GM21390 (cell line): ENCODE results near the gene ADARB2.
"Not testable (repeated sequence)": the region's sequence is repeated elsewhere in the genome, so short reads cannot be mapped to it uniquely, and the experiment has no call there.

Experiments
- ATAC-seq: cut with Tn5 transposase; IDR thresholded peaks from one replicate; pipeline ENCODE4 v1.9.1; 2021; ENCODE audit not compliant: unreplicated experiment

Gene ADARB2

GRCh38 chr10:1617376-1618317 lies 119.7 kb downstream of the ADARB2 start:
- not testable (repeated sequence) for ATAC-seq

DNA sequence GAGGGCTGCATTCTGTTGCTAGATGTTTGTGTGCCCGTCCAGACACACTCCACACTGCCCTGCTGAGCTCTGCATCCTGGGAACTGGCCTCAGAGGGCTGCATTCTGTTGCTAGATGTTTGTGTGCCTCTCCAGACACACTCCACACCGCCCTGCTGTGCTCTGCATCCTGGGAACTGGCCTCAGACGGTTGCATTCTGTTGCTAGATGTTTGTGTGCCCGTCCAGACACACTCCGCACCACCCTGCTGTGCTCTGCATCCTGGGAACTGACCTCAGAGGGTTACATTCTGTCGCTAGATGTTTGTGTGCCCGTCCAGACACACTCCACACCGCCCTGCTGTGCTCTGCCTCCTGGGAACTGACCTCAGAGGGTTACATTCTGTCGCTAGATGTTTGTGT lies 120.6 kb downstream of the ADARB2 start:
- not testable (repeated sequence) for ATAC-seq

GRCh38 chr10:1615186-1615954 lies 122.0 kb downstream of the ADARB2 start:
- no peak for ATAC-seq

- ATAC-seq, result no peak
These were observed 123.8 kb downstream of the ADARB2 start for GRCh38 chr10:1613511-1613910.

DNA sequence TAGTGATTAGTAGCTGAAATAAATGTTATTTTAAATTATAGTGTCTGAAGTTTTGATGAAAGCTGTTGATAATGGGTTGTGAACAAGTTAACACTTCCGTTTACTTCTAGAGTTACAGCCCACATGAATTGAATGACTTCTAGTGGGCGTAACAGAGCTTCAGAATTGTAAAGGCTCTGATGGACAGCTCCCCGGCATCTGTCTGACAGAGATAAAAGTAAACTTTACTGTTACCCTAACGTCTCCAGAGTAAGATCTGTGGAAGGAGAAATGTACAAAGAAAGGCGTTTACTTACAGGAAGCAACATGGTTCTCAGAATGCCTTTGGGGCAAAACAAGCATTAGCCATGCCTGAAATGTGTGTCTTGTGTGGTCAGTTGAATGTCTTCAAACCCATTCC lies 124.4 kb downstream of the ADARB2 start:
- no peak for ATAC-seq

- ATAC-seq, result no peak
These were observed 125.3 kb downstream of the ADARB2 start for GRCh38 chr10:1611936-1612550.

DNA sequence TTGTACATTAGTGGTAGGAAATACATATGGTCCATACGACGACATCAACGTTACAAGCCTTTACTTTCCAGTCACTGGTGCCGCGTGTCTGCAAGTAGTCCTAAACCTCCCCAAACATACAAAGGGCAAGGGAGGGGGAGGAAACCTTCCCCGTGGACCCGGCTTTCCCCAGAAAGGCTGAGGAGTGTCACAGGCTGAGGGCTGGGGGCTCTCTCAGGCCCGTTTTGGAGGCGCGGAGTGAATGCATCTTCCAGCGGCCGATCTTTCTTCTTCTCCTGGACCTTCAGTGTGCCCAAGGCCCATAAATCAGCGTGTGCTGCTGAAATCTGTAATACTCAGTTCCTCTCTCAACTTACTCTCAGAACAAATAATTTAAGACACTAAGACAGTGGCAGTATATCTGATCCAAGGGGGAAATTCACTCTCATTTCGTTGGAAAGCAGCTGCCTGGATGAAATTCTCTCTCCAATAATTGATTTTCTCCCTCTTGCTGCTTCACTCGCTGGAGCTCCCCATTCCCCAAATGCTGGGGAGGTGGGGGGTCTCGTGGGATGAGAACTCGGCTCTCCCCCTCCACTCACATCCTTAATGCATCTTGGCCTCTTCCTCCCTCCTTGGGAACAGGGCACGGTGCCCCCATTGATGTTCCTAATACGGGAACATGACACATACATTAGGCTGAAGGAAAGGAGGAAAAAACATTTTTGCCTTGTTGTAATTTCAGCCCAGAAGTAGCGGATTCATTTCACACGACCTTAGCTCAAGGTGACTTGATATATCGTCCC lies 126.1 kb downstream of the ADARB2 start:
- ATAC-seq, result no peak

GRCh38 chr10:1609648-1609970 lies 127.7 kb downstream of the ADARB2 start:
- no peak for ATAC-seq

- no peak for ATAC-seq
These were observed 128.3 kb downstream of the ADARB2 start for GRCh38 chr10:1608851-1609647.

DNA sequence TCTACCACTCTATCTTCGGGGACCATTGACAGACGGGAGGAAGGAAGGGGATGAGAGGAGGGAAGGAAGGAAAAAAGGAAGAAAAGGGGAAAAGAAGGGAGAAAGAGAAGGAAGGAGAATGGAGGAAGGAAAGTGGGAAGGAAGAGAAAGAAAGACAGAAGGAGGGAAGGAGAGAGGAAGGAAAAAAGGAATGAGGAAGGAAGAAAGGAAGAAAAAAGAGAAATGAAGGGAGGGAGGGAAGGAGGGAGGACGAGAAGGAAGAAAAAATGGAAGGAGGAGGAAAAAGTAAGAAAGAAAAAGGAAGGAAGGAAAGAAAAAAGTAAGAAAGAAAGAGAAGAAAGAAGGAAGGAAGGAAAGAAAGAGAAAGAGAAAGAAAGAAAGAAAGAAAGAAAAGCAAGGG lies 128.9 kb downstream of the ADARB2 start:
- ATAC-seq, result no peak

GRCh38 chr10:1607466-1607865 lies 129.9 kb downstream of the ADARB2 start:
- ATAC-seq, result no peak

GRCh38 chr10:1605999-1606940 lies 131.1 kb downstream of the ADARB2 start:
- ATAC-seq, result no peak

DNA sequence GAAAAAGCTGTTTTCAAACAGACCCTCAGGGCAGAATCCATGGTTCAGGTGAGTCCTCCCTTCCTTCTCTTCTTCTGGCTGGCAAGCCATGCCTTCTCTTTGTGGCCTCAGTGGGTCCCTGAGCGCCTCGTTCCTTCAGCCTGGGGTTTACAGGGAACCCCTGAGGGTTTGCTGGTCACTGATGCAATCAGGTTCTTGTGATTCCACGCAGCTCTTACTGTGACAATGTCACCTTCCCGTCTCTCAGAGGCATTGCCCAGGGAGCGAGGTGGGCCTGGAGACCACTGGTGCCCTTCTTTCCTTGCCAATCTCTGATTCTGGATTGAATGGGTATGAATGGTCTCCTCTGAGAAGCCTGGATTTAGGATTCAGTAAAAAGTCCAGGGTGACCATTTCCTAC lies 132.2 kb downstream of the ADARB2 start:
- ATAC-seq, result no peak

- ATAC-seq, result no peak
These were observed 133.1 kb downstream of the ADARB2 start for GRCh38 chr10:1604246-1604645.

DNA sequence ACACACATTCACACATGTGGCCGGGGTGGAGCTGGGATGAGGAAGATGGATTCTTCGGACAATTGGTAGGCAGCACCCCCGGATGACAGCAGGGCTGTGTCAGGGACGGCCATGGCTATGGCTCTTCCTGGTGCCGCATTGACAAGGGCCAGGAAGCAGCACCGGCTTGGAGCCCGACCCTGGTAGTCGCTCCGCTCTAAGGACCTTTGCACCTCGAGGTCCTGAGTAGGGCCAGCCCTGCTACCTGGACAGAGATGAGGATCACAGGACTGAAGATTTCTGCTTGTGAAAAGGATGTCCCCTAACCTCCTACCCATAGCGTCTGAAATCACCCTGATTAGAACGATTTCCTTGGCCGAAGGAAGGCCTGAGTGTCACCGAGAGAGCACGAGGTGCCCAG lies 134.1 kb downstream of the ADARB2 start:
- no peak for ATAC-seq

DNA sequence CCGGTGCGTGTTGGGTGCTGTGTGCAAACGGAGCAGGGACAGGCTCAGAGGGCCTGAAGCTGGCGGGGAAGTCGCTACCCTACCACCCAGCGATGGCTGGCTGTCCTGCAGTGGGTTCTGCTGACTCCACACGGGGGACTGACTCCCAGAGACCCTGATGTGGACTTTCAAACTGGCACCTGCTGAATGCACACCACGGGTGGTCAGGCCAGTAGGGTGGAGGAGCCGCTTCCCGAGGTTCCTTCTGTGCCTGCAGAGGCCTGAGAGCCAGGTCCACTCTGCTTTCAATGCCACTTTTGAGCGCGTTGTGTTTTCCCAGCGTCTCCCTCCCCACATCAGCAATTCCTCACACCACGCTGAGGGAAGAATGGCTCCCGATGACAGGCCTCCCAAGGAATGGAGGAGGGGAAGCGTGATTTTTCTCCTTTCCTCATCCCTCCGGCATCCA lies 135.3 kb downstream of the ADARB2 start:
- no peak for ATAC-seq

DNA sequence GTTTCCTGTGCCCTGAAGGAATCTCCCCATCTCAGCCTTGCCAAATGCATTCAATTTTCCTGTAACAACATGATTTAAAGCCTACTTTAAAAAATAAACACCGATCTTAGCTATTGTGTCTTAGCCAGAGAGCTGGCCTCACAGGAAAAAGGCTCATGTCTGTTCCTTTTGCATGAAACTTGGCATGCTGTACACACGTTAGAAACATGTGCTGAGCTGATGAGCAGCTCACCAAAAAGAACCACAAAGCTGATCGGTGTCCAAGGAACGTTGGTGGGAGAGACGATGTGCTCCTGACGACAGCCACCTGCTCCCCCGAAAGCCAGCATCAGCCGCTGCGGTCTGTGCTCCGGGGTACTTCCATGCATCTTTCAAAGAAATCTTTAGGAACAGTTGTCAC lies 135.9 kb downstream of the ADARB2 start:
- ATAC-seq, result no peak

DNA sequence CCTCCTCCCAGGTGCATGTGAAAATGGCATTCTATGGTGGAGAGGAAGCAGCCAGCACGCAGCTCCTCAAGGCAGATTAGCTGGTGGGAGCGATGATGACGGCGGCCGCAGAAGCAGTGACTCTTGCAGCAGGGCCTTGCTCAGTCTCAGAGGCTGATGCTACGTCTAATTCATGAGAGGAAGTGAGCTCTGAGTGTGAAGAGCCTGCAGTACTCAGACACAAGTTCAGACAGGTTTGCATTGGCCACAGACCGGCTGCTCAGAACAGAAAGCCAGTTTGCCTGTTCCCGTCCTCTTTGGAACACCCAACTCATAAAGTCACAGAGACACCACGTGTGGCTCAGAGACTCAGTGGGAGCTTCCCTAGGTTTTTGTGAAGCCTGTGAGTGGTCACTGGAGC lies 136.5 kb downstream of the ADARB2 start:
- no peak for ATAC-seq
